Renal pelvis (tissue), 4 donors: Measurements from ENCODE around the gene ZNF804B. TPM values are rescaled to one million over a fixed set of nuclear protein-coding genes. Genes with fewer than 3 reads are reported as not detected.

Experiments used
- DNase-seq: peaks from one replicate; pipeline ENCODE4 v3.0.0-alpha.2; 2013
- polyA plus RNA-seq, 3 donors: library from polyadenylated mRNA; unstranded; fragments of 120-200 nt; gene quantifications; one replicate each; pipeline ENCODE4 v1.2.1, GENCODE V29; 2013; ENCODE audit not compliant: insufficient read length in 3 of 3

Gene ZNF804B
- polyA plus RNA-seq, 3 donors: 0.10 to 0.35 (median 0.17) TPM

GRCh38 chr7:88835147-88835728 is 75.7 kb downstream of the ZNF804B start:
- DNase-seq: peak; percentile 35

DNA sequence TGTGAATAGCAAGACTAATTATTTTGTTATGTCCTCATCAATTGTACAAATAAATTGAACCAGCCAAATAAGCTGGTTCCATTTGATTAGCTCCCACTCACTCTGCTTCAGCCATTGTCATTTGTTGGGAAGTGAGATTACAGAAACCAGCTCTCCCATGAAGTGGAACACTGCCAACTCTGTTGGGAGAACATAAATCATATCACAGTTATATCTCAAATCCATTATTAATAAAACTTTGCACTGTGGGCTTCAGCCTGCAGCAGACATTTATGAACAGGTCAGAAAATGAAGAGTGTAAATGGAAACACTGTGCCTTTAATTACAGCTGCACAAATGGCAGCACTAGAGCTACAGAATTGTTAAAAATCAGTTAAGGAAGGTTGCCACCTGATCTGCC is 82.7 kb downstream of the ZNF804B start:
- DNase-seq: no peak

GRCh38 chr7:88845091-88845490 is 85.6 kb downstream of the ZNF804B start:
- no peak for DNase-seq

GRCh38 chr7:88851220-88851619 is 91.7 kb downstream of the ZNF804B start:
- DNase-seq: no peak

DNA sequence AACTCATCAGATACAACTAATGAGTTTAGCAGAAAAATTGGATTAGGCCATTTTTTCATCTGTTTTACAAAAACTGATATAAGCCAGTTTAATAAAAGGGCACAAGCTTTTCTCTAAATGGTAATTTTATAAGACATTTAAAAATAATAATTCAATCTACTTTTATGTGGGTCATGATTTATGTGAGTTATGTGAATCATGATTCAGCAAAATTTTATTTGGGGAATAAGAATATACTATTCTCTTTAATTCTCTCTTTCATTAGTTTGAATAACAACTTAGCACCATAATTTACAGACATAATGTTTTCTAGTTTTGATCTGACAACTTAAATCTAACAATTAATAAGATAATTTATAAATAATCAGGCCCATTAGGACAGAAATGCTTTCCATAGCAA is 99.8 kb downstream of the ZNF804B start:
- DNase-seq: no peak

- DNase-seq: no peak
These were observed 106.9 kb downstream of the ZNF804B start for GRCh38 chr7:88866265-88866863.

DNA sequence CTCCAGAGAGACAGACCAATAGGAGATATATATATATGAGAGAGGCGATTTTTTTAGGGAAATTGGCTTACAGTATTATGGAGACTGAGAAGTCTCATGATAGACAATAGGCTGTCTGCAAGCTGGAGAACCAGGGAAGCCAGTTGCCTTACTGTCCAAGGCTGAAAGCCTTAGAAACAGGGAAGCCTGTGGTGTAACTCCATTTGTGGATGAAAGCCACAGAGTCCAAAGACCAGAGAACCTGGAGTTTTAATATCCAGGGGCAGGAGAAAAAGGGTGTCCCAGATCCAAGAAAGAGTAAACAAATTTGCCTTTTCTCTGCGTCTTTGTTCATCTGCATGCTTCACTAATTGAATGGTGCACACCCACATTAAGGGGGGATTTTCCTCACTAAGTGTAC is 107.7 kb downstream of the ZNF804B start:
- no peak for DNase-seq

DNA sequence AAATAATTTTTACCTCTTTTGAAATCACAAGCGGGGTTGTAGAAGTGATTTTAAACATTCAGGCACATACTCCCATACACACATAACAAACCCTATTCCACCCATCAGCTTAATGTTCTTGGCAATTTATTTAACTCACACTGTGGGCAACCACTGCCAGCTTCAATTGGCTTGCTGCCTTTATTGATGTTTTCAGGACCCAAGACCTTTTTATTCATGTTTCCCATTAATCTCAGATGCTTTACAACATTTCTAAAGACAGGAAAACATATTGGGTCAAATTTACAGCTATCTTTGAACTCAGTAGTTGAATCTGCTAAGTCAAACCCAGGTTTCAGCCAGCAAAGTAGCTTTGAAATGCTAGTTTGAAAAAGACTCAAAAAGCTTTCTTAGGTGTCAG is 109.0 kb downstream of the ZNF804B start:
- no peak for DNase-seq

- no peak for DNase-seq
These were observed 121.6 kb downstream of the ZNF804B start for GRCh38 chr7:88881136-88881535.

- no peak for DNase-seq
These were observed 125.6 kb downstream of the ZNF804B start for GRCh38 chr7:88885131-88885530.

GRCh38 chr7:88888684-88889083 is 129.2 kb downstream of the ZNF804B start:
- no peak for DNase-seq

DNA sequence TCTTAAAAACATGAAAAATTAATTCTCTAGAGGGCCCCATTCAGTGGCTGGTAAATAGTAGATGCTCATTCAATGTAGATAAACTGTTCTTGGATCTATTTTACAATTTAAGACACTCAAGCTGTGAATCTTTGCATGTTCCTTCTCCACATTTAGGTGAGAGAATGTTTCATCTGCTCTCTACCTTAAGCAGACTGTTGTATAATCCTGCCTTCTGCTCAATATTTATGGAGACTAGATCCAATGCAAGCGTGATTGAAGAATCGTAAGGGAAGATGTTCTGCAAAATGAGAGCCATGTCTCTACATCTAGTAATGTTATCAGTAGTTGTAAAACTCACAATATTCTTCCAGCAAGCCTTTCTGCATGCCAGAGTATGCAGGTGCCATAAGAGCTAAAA is 151.0 kb downstream of the ZNF804B start:
- DNase-seq: no peak

GRCh38 chr7:88912852-88913251 is 153.4 kb downstream of the ZNF804B start:
- no peak for DNase-seq

GRCh38 chr7:88915615-88916014 is 156.1 kb downstream of the ZNF804B start:
- DNase-seq: no peak

- no peak for DNase-seq
These were observed 160.1 kb downstream of the ZNF804B start for GRCh38 chr7:88919478-88920131.

DNA sequence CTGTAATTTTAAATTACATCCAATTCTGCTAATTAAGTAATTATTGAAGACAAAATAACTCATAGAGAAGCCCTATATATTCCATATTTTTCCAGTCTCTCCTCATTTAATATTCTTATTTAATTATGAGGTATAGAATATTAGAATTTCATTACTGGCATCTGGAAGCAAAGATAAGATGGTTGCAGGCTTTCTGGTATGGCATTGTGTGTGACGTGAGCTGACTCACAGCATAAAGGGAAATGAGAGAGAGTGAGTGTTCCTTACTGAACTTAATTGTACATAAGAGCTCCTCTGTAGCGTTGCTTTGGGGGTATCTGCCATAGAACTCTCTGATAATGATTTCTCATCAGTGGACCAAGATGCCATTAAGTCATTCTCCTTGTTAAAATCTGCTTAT is 163.4 kb downstream of the ZNF804B start:
- no peak for DNase-seq

DNA sequence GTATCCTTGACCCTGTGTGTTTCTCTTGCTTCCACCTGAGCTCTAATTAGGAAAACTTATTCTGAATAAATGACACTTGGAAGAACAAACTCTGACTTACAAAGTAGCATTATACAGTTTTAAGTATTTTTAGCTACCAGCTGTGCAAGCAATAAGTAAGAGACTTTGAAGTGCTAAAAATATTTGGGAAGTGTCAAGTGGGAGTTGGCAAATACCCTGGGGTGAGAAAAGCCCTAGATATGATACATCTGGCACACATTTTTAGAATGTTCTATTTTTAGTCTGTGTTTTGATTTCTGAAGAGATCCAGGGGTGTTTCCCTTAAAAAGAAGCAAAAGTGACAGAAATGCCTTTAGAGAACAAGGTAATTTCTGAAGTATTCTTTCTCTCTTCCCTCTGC is 168.8 kb downstream of the ZNF804B start:
- DNase-seq: no peak

- no peak for DNase-seq
These were observed 170.2 kb downstream of the ZNF804B start for GRCh38 chr7:88929719-88930118.

- DNase-seq: no peak
These were observed 173.8 kb downstream of the ZNF804B start for GRCh38 chr7:88933285-88933684.

GRCh38 chr7:88942815-88943501 is 183.5 kb downstream of the ZNF804B start:
- DNase-seq: no peak

GRCh38 chr7:88951826-88952225 is 192.3 kb downstream of the ZNF804B start:
- no peak for DNase-seq

GRCh38 chr7:88964418-88964817 is 204.9 kb downstream of the ZNF804B start:
- no peak for DNase-seq

- DNase-seq: no peak
These were observed 205.9 kb downstream of the ZNF804B start for GRCh38 chr7:88965371-88965770.
